HepG2 (cell line): ENCODE data around the gene CLPTM1. TPM values are rescaled to one million over a fixed set of nuclear protein-coding genes. Genes with fewer than 3 reads are reported as not detected.

Experiments used
- CREB1 ChIP-seq, 2 experiments: fragments of 450-650 bp in 1 of 2; IDR thresholded peaks; 2 replicates each; pipeline ENCODE4 v1.6.1; 2016 to 2017; ENCODE audit warnings: control low read depth in 1 of 2, mild to moderate bottlenecking in 1 of 2, missing compliant biosample characterization in 1 of 2, missing genetic modification characterization in 1 of 2
- DNMT3B ChIP-seq: conservative IDR thresholded peaks from 2 replicates; pipeline ENCODE4 v1.6.1; 2016; ENCODE audit warnings: missing biosample characterization, control low read depth
- EP300 ChIP-seq, 3 experiments: sonication (generic) in 1 of 3; formaldehyde crosslinking in 1 of 3; IDR thresholded peaks; 2 replicates each; pipeline versions ENCODE4 v1.5.1 to v1.6.1; 2011 to 2020; ENCODE audit warnings: low read depth in 2 of 3, low read length in 2 of 3, borderline replicate concordance in 1 of 3, improper control_type of control experiment in 1 of 3, mild to moderate bottlenecking in 1 of 3, missing genetic modification reagents in 1 of 3, moderate library complexity in 1 of 3
- FOXM1 ChIP-seq: sonication (generic); formaldehyde crosslinking; IDR thresholded peaks from 2 replicates; pipeline ENCODE4 v1.5.0; 2020; ENCODE audit warnings: missing genetic modification reagents
- HDAC2 ChIP-seq: sonication (generic); formaldehyde crosslinking; IDR thresholded peaks from 2 replicates; pipeline ENCODE4 v1.4.0; 2020; ENCODE audit warnings: missing genetic modification reagents
- HES4 ChIP-seq: sonication (generic); formaldehyde crosslinking; IDR thresholded peaks from 2 replicates; pipeline ENCODE4 v1.9.0; 2021; ENCODE audit warnings: mild to moderate bottlenecking, missing genetic modification reagents, borderline replicate concordance
- HMGA1 ChIP-seq: sonication (generic); formaldehyde crosslinking; conservative IDR thresholded peaks from 2 replicates; pipeline ENCODE4 v1.4.0; 2020; ENCODE audit warnings: missing genetic modification reagents
- MEIS1 ChIP-seq: sonication (generic); formaldehyde crosslinking; IDR thresholded peaks from 2 replicates; pipeline ENCODE4 v1.9.0; 2021; ENCODE audit warnings: mild to moderate bottlenecking, missing genetic modification reagents, moderate library complexity, borderline replicate concordance
- NKX3-1 ChIP-seq: sonication (generic); formaldehyde crosslinking; IDR thresholded peaks from 2 replicates; pipeline ENCODE4 v1.5.0; 2020; ENCODE audit warnings: missing genetic modification reagents
- PAX8 ChIP-seq: sonication (generic); formaldehyde crosslinking; IDR thresholded peaks from 2 replicates; pipeline ENCODE4 v1.8.0; 2022; ENCODE audit warnings: mild to moderate bottlenecking, missing genetic modification reagents, borderline replicate concordance
- ZNF343 ChIP-seq: sonication (generic); formaldehyde crosslinking; IDR thresholded peaks from 2 replicates; pipeline ENCODE4 v1.4.0; 2020; ENCODE audit warnings: mild to moderate bottlenecking, missing genetic modification reagents
- ZSCAN12 ChIP-seq: sonication (generic); formaldehyde crosslinking; IDR thresholded peaks from 2 replicates; pipeline ENCODE4 v1.9.0; 2021; ENCODE audit warnings: mild to moderate bottlenecking, missing genetic modification reagents
- polyA plus RNA-seq, 8 experiments: library from polyadenylated mRNA; depleted of rRNA in 3 of 8; stranded (reverse) in 7 of 8; unstranded in 1 of 8; fragments of >200 nt; fragmentation: Illumina TruSeq in 4 of 8; extraction: Trizol in 4 of 8; gene quantifications; 2 replicates each; pipeline versions ENCODE4 v1.2.1 to v1.2.3, GENCODE V29; 2011 to 2016; ENCODE audit warnings: low read depth in 4 of 8, missing spikeins in 1 of 8, mixed read lengths in 1 of 8; ENCODE audit not compliant: insufficient read depth in 1 of 8
- total RNA-seq, 5 experiments: library from RNA; depleted of rRNA; stranded (reverse); fragments of >200 nt; fragmentation: Illumina TruSeq; extraction: Trizol; gene quantifications; 2 replicates each; pipeline ENCODE4 v1.2.3, GENCODE V29; 2016; ENCODE audit warnings: low read depth in 1 of 5
- TF ChIP-seq, protein P1 (sequence below): sonication (generic); formaldehyde crosslinking; IDR thresholded peaks from 2 replicates; pipeline ENCODE4 v1.9.0; 2021; ENCODE audit warnings: missing genetic modification reagents, mild to moderate bottlenecking, borderline replicate concordance
- TF ChIP-seq, protein P2 (sequence below): sonication (generic); formaldehyde crosslinking; IDR thresholded peaks from 2 replicates; pipeline ENCODE4 v1.4.0; 2020; ENCODE audit warnings: missing genetic modification reagents
- TF ChIP-seq, protein P3 (sequence below): sonication (generic); formaldehyde crosslinking; IDR thresholded peaks from 2 replicates; pipeline ENCODE4 v1.4.0; 2020; ENCODE audit warnings: missing genetic modification reagents
- TF ChIP-seq, protein P4 (sequence below): sonication (generic); formaldehyde crosslinking; IDR thresholded peaks from 2 replicates; pipeline ENCODE4 v1.4.0; 2020; ENCODE audit warnings: missing genetic modification reagents

The CLPTM1 gene
- total and polyA plus RNA-seq, 2 of the 13 experiments (the other 11 are each of a cell fraction or from before 2014, with no cell fraction given) = 34.9 to 42.8 TPM

DNA sequence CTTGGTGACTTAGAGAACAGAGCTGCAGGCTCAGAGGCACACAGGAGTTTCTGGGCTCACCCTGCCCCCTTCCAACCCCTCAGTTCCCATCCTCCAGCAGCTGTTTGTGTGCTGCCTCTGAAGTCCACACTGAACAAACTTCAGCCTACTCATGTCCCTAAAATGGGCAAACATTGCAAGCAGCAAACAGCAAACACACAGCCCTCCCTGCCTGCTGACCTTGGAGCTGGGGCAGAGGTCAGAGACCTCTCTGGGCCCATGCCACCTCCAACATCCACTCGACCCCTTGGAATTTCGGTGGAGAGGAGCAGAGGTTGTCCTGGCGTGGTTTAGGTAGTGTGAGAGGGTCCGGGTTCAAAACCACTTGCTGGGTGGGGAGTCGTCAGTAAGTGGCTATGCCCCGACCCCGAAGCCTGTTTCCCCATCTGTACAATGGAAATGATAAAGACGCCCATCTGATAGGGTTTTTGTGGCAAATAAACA is 30.9 kb upstream of the CLPTM1 start (continued):
- TF ChIP-seq DNMT3B (CRISPR knock-in tag) (0 out of 2 replicates have a peak, but pooled peaks have one; percentile 71), EP300 (IDR thresholded peaks at IDR 0.05; ENCODE audit: low read depth in 2 of 2, low read length in 2 of 2) (peak; percentile 97 to 99), EP300 (CRISPR knock-in tag; IDR thresholded peaks at IDR 0.05; ENCODE audit: borderline replicate concordance) (peak; percentile 99), MEIS1 (CRISPR knock-in tag) (no peak), ZNF343 (CRISPR knock-in tag) (no peak), NKX3-1 (0 out of 2 replicates have a peak, but pooled peaks have one; percentile 25), HDAC2 (CRISPR knock-in tag) (peak; percentile 99), FOXM1 (CRISPR knock-in tag) (no peak), HMGA1 (CRISPR knock-in tag) (no peak), ZSCAN12 (CRISPR knock-in tag) (peak; percentile 26; the same call in 1 of the 2 replicates), HES4 (CRISPR knock-in tag) (no peak), PAX8 (CRISPR knock-in tag) (no peak), CREB1 (IDR thresholded peaks at IDR 0.05) (no peak), CREB1 (CRISPR knock-in tag; IDR thresholded peaks at IDR 0.05) (peak; percentile 77)
- TF ChIP-seq, protein P1, sequence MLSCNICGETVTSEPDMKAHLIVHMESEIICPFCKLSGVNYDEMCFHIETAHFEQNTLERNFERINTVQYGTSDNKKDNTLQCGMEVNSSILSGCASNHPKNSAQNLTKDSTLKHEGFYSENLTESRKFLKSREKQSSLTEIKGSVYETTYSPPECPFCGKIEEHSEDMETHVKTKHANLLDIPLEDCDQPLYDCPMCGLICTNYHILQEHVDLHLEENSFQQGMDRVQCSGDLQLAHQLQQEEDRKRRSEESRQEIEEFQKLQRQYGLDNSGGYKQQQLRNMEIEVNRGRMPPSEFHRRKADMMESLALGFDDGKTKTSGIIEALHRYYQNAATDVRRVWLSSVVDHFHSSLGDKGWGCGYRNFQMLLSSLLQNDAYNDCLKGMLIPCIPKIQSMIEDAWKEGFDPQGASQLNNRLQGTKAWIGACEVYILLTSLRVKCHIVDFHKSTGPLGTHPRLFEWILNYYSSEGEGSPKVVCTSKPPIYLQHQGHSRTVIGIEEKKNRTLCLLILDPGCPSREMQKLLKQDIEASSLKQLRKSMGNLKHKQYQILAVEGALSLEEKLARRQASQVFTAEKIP (CRISPR knock-in tag) = no peak
- TF ChIP-seq, protein P2, sequence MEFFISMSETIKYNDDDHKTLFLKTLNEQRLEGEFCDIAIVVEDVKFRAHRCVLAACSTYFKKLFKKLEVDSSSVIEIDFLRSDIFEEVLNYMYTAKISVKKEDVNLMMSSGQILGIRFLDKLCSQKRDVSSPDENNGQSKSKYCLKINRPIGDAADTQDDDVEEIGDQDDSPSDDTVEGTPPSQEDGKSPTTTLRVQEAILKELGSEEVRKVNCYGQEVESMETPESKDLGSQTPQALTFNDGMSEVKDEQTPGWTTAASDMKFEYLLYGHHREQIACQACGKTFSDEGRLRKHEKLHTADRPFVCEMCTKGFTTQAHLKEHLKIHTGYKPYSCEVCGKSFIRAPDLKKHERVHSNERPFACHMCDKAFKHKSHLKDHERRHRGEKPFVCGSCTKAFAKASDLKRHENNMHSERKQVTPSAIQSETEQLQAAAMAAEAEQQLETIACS (CRISPR knock-in tag) = no peak
- TF ChIP-seq, protein P3, sequence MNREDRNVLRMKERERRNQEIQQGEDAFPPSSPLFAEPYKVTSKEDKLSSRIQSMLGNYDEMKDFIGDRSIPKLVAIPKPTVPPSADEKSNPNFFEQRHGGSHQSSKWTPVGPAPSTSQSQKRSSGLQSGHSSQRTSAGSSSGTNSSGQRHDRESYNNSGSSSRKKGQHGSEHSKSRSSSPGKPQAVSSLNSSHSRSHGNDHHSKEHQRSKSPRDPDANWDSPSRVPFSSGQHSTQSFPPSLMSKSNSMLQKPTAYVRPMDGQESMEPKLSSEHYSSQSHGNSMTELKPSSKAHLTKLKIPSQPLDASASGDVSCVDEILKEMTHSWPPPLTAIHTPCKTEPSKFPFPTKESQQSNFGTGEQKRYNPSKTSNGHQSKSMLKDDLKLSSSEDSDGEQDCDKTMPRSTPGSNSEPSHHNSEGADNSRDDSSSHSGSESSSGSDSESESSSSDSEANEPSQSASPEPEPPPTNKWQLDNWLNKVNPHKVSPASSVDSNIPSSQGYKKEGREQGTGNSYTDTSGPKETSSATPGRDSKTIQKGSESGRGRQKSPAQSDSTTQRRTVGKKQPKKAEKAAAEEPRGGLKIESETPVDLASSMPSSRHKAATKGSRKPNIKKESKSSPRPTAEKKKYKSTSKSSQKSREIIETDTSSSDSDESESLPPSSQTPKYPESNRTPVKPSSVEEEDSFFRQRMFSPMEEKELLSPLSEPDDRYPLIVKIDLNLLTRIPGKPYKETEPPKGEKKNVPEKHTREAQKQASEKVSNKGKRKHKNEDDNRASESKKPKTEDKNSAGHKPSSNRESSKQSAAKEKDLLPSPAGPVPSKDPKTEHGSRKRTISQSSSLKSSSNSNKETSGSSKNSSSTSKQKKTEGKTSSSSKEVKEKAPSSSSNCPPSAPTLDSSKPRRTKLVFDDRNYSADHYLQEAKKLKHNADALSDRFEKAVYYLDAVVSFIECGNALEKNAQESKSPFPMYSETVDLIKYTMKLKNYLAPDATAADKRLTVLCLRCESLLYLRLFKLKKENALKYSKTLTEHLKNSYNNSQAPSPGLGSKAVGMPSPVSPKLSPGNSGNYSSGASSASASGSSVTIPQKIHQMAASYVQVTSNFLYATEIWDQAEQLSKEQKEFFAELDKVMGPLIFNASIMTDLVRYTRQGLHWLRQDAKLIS = peak; percentile 86
- TF ChIP-seq, protein P4, sequence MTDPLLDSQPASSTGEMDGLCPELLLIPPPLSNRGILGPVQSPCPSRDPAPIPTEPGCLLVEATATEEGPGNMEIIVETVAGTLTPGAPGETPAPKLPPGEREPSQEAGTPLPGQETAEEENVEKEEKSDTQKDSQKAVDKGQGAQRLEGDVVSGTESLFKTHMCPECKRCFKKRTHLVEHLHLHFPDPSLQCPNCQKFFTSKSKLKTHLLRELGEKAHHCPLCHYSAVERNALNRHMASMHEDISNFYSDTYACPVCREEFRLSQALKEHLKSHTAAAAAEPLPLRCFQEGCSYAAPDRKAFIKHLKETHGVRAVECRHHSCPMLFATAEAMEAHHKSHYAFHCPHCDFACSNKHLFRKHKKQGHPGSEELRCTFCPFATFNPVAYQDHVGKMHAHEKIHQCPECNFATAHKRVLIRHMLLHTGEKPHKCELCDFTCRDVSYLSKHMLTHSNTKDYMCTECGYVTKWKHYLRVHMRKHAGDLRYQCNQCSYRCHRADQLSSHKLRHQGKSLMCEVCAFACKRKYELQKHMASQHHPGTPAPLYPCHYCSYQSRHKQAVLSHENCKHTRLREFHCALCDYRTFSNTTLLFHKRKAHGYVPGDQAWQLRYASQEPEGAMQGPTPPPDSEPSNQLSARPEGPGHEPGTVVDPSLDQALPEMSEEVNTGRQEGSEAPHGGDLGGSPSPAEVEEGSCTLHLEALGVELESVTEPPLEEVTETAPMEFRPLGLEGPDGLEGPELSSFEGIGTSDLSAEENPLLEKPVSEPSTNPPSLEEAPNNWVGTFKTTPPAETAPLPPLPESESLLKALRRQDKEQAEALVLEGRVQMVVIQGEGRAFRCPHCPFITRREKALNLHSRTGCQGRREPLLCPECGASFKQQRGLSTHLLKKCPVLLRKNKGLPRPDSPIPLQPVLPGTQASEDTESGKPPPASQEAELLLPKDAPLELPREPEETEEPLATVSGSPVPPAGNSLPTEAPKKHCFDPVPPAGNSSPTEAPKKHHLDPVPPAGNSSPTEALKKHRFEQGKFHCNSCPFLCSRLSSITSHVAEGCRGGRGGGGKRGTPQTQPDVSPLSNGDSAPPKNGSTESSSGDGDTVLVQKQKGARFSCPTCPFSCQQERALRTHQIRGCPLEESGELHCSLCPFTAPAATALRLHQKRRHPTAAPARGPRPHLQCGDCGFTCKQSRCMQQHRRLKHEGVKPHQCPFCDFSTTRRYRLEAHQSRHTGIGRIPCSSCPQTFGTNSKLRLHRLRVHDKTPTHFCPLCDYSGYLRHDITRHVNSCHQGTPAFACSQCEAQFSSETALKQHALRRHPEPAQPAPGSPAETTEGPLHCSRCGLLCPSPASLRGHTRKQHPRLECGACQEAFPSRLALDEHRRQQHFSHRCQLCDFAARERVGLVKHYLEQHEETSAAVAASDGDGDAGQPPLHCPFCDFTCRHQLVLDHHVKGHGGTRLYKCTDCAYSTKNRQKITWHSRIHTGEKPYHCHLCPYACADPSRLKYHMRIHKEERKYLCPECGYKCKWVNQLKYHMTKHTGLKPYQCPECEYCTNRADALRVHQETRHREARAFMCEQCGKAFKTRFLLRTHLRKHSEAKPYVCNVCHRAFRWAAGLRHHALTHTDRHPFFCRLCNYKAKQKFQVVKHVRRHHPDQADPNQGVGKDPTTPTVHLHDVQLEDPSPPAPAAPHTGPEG (CRISPR knock-in tag) = peak; percentile 36; the same call in 1 of the 2 replicates
